ENCODE measurements around the gene WNT9B.

The WNT9B gene

DNA sequence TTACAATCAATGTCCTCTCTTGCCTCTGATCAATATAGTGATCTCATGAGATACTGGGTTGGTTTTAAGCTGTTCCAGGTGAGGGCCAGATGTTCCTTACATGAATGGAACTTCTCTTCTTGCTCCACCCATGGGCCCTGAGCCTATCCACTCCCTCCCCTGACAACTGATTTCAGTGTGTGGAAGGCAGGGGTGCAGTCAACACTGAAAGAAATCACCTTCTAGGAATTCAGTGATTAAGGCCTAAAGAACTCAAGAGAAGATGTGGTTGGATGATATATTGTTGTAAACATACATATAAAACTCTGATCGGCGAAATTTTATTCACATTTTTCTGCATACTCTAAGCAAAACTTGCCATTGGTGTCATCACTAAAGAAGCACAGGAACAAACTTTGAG, 64.8 kb downstream of the WNT9B start:
- TF ChIP-seq POLR2AphosphoS5 (IDR thresholded peaks at IDR 0.05; ENCODE audit: low read depth, low read length) (no peak), SIN3A (IDR thresholded peaks at IDR 0.05; ENCODE audit: borderline replicate concordance, insufficient read depth, low read length) (no peak), TAF1 (IDR thresholded peaks at IDR 0.05; ENCODE audit: borderline replicate concordance, insufficient read depth, low read length) (no peak), REST (IDR thresholded peaks at IDR 0.05; ENCODE audit: insufficient read depth in 1 of 2, low read depth in 2 of 2, low read length in 2 of 2) (no peak), FOXP2 (optimal IDR thresholded peaks at IDR 0.05; ENCODE audit: borderline replicate concordance, extremely low read depth, extremely low read length, insufficient read depth) (no peak)

- no peak for TF ChIP-seq POLR2AphosphoS5 (IDR thresholded peaks at IDR 0.05; ENCODE audit: low read depth, low read length)
- no peak for TF ChIP-seq TAF1 (IDR thresholded peaks at IDR 0.05; ENCODE audit: borderline replicate concordance, insufficient read depth, low read length)
- no peak for TF ChIP-seq FOXP2 (optimal IDR thresholded peaks at IDR 0.05; ENCODE audit: borderline replicate concordance, extremely low read depth, extremely low read length, insufficient read depth)
- TF ChIP-seq SIN3A (IDR thresholded peaks at IDR 0.05; ENCODE audit: borderline replicate concordance, insufficient read depth, low read length), result no peak
- TF ChIP-seq REST (IDR thresholded peaks at IDR 0.05; ENCODE audit: insufficient read depth in 1 of 2, low read depth in 2 of 2, low read length in 2 of 2), result no peak
These were observed 65.2 kb downstream of the WNT9B start for GRCh38 chr17:46916623-46917022.

DNA sequence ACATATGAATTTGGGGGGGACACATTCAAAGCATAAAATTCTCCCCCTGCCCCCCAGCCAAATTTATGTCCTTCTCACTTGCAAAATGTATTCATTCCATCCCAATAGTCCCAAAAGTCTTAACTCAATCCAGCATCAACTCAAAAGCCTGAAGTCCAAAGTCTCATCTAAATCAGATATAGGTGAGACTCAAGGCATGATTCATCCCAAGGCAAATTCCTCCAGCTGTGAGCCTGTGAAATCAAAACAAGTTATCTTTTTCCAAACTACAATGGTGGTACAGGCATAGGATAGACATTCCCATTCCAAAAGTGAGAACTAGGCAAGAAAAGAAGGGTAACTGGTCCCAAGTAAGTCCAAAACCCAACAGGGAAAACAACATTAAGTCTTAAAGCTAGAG, 65.7 kb downstream of the WNT9B start:
- TF ChIP-seq REST (IDR thresholded peaks at IDR 0.05; ENCODE audit: insufficient read depth in 1 of 2, low read depth in 2 of 2, low read length in 2 of 2) (no peak), TAF1 (IDR thresholded peaks at IDR 0.05; ENCODE audit: borderline replicate concordance, insufficient read depth, low read length) (no peak), POLR2AphosphoS5 (IDR thresholded peaks at IDR 0.05; ENCODE audit: low read depth, low read length) (no peak), SIN3A (IDR thresholded peaks at IDR 0.05; ENCODE audit: borderline replicate concordance, insufficient read depth, low read length) (no peak), FOXP2 (optimal IDR thresholded peaks at IDR 0.05; ENCODE audit: borderline replicate concordance, extremely low read depth, extremely low read length, insufficient read depth) (no peak)

- no peak for TF ChIP-seq SIN3A (IDR thresholded peaks at IDR 0.05; ENCODE audit: borderline replicate concordance, insufficient read depth, low read length)
- TF ChIP-seq FOXP2 (optimal IDR thresholded peaks at IDR 0.05; ENCODE audit: borderline replicate concordance, extremely low read depth, extremely low read length, insufficient read depth), result no peak
- no peak for TF ChIP-seq REST (IDR thresholded peaks at IDR 0.05; ENCODE audit: insufficient read depth in 1 of 2, low read depth in 2 of 2, low read length in 2 of 2)
- TF ChIP-seq TAF1 (IDR thresholded peaks at IDR 0.05; ENCODE audit: borderline replicate concordance, insufficient read depth, low read length), result no peak
- no peak for TF ChIP-seq POLR2AphosphoS5 (IDR thresholded peaks at IDR 0.05; ENCODE audit: low read depth, low read length)
These were observed 66.1 kb downstream of the WNT9B start for GRCh38 chr17:46917516-46917915.

GRCh38 chr17:46922487-46922803, 71.1 kb downstream of the WNT9B start:
- TF ChIP-seq FOXP2 (optimal IDR thresholded peaks at IDR 0.05; ENCODE audit: borderline replicate concordance, extremely low read depth, extremely low read length, insufficient read depth) (no peak), POLR2AphosphoS5 (IDR thresholded peaks at IDR 0.05; ENCODE audit: low read depth, low read length) (no peak), TAF1 (IDR thresholded peaks at IDR 0.05; ENCODE audit: borderline replicate concordance, insufficient read depth, low read length) (no peak), SIN3A (IDR thresholded peaks at IDR 0.05; ENCODE audit: borderline replicate concordance, insufficient read depth, low read length) (no peak), REST (IDR thresholded peaks at IDR 0.05; ENCODE audit: insufficient read depth in 1 of 2, low read depth in 2 of 2, low read length in 2 of 2) (no peak)
